Omental fat pad (tissue), 4 donors: Measurements from ENCODE around the gene TMEM43. TPM values are rescaled to one million over a fixed set of nuclear protein-coding genes. Genes with fewer than 3 reads are reported as not detected.

ENCODE experiments used
- ATAC-seq: fragments of 150-250 bp; one replicate; pipeline ENCODE4 v1.9.1; 2016; ENCODE audit warnings: mild to moderate bottlenecking, moderate library complexity; ENCODE audit not compliant: low FRiP score
- DNase-seq: peaks from one replicate; pipeline ENCODE4 v3.0.0-alpha.2; 2019; ENCODE audit warnings: low spot score
- CTCF ChIP-seq, 3 donors: fragments of 450-650 bp; IDR thresholded peaks; one replicate each; pipeline ENCODE4 v1.5.1; 2016 to 2017; ENCODE audit warnings: antibody characterized with exemption in 3 of 3, mild to moderate bottlenecking in 3 of 3, moderate library complexity in 2 of 3
- total RNA-seq, 4 donors: library from RNA; depleted of rRNA; stranded (reverse); fragments of >200 nt; gene quantifications; one replicate each; pipeline ENCODE4 v1.1.0, GENCODE V29; 2016

TMEM43 gene
- total RNA-seq, 4 donors from 2014 or later, result 110 to 143 (median 140) TPM

DNA sequence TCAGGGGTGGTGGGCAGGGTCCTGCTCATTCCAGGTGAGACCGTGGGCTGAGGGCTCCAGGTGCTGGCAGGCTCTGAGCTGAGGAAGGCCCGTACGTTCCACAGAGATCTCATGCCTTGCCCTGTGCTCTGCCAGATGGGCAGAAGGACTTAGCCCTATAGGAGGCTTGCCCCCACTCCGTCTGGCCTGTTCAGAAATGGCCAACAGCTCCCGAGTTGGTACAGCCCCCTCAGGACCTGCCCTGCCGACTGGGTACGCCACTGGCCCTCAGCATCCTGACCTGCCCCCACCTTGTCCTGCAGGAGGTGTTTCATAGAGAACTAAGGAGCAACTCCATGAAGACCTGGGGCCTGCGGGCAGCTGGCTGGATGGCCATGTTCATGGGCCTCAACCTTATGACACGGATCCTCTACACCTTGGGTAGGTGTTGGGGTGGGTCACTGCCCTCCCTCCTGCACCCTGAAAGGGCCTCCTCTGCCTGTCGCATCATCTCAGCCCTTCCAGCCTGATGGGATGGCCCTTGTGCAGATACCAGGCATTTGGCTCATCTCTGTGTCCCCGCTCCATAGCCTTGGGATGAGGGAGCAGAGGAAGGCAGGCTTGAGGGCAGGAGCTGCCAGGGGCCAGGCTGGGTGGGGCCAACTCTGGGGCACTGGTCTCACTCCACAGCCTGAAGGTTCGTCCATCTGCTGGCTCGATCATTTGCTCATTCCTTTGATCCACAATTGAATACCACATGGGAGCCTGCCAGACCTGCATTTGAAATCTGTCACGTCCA, 14.2 kb downstream of the TMEM43 start:
- ATAC-seq (no peak), DNase-seq (no peak)
- TF ChIP-seq CTCF (IDR thresholded peaks at IDR 0.05), result no peak

DNA sequence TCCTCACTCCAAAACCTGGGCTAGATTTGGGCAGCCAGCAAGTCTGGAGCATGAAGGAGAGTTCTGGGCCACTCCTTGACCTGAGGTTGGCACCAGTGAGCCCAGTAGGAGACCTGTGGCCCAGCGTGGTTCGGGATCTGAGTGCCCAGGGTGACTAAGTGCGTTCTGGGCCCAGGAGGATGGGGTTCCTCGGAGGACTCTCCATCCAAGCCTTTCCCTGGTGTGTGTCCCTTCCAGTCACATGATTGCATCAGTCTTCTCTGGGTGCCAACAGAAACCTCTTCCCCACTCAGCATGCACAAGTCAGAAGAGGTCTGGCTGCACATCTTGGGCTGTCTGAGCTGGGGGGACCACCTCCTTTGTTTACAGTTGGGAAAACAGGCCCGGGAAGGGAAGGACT, 14.9 kb downstream of the TMEM43 start:
- TF ChIP-seq CTCF (IDR thresholded peaks at IDR 0.05), result no peak
- ATAC-seq (no peak), DNase-seq (no peak)

DNA sequence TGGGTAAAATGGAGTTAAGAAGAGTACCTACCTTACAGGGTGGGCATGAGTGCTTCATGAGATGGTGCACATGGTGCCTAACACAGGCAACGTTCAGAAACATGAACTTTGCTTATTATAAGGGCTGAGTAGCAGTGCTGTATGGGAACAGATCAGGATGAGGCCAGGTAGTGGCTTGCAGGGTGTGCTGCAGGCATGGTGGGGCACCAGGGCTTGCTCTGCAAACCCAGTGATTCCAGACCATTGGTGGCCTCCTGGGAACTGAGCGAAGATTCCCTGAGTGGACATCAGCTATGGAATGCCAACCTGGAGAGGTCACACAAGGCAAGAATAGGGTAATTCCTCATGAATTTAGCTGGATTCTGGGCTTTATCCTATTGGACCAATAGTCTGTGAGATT, 15.8 kb downstream of the TMEM43 start:
- no peak for TF ChIP-seq CTCF (IDR thresholded peaks at IDR 0.05)
- no peak for ATAC-seq
- DNase-seq, result no peak

DNA sequence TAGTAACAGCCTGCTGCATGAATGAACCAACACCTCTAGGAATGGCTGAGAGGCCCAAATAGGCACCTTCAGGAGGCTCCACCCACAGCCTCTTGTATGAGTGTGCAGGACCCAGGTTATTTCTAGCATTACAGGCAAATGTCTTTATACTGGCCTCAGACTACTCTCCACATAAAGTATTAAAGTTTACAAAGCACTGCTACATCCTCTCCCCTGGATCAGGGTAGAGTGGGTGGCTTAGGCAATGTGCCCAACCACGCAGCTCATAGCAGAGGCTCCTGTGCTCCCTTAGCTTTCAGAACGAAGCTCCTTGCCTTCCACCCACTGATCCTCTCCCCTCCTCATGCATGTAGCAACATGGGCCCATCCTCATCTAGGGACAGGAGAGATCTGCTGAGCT, 16.3 kb downstream of the TMEM43 start:
- no peak for DNase-seq

GRCh38 chr3:14141602-14142341, 16.9 kb downstream of the TMEM43 start:
- TF ChIP-seq CTCF (IDR thresholded peaks at IDR 0.05), result no peak
- ATAC-seq (no peak), DNase-seq (no peak)

More for the DNA sequence above, 16.3 kb downstream of the TMEM43 start:
- no peak for ATAC-seq
- TF ChIP-seq CTCF (IDR thresholded peaks at IDR 0.05), result no peak

DNA sequence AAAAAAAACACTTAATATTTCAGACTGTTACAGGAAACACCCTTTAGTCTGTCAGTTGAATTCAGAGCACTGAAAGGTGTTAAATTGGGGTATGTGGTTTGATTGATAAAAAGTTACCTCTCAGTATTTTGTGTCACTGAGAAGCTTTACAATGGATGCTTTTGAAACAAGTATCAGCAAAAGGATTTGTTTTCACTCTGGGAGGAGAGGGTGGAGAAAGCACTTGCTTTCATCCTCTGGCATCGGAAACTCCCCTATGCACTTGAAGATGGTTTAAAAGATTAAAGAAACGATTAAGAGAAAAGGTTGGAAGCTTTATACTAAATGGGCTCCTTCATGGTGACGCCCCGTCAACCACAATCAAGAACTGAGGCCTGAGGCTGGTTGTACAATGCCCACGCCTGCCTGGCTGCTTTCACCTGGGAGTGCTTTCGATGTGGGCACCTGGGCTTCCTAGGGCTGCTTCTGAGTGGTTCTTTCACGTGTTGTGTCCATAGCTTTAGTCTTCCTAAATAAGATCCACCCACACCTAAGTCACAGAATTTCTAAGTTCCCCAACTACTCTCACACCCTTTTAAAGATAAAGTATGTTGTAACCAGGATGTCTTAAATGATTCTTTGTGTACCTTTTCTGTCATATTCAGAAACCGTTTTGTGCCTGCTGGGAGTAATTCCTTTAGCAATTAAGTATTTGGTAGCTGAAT, 17.9 kb downstream of the TMEM43 start:
- DNase-seq (no peak), ATAC-seq (no peak)

More for the DNA sequence above, 17.9 kb downstream of the TMEM43 start:
- TF ChIP-seq CTCF (IDR thresholded peaks at IDR 0.05), result no peak
